ENCODE measurements around the gene CSNK1E.
A peak's percentile ranks its signal among the peaks of the same experiment; 100 is the strongest.

The CSNK1E gene

DNA sequence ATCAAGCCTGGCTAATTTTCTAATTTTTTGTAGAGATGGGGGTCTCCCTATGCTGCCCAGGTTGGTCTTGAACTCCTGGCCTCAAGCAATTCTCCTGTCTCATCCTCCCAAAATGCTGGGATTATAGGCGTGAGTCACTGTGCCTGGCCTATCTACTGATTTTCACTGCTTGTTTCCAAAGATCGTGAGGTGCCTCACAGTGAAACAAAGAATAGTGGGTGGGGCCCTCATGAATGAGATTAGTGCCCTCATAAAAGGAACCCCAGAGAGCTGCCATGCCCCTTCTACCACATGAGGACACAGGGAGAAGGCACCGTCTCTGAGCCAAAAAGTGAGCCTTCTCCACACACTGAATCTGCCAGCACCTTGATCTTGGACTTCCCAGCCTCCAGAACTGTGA, 67.9 kb downstream of the CSNK1E start:
- DNase-seq (ENCODE audit: low spot score) = no peak

DNA sequence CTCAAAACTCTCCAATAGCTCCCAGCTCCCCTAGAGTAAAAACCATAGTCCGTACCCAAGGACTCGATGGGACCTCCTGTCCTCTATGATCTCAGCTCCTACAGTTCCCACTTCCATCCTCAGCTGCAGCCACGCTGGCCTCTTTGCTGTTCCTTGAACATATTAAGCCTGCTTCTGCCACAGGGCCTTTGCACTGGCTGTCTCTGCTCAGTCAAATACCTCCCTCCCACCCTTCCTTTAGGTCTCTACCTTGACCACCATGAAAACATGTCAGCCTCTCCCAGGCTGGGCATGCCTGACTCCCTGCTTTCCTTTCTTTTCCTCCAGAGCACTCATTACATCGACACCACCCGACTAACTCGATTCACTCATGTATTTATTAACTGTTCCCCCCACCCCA, 69.0 kb downstream of the CSNK1E start:
- no peak for DNase-seq (ENCODE audit: low spot score)

DNA sequence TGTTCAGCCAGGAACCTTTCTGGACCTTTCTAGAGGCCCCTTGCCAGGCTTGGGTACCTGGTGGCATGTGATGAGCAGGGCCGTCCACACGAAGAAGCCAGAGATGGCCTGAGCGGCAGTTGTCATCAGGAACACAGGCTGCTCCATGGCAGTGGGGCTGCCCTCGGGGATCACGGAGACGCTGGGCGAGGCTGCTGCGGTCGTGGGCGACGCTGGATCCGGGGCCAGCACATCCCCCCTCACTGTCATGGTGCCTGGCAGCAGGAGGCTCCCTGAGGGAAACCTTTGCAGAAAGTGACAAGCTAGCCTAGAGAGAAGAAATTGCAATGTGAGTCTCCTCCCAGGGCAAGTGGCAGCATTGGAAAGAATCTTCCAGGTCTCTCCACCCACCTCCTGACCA, 69.5 kb downstream of the CSNK1E start:
- no peak for DNase-seq (ENCODE audit: low spot score)

DNA sequence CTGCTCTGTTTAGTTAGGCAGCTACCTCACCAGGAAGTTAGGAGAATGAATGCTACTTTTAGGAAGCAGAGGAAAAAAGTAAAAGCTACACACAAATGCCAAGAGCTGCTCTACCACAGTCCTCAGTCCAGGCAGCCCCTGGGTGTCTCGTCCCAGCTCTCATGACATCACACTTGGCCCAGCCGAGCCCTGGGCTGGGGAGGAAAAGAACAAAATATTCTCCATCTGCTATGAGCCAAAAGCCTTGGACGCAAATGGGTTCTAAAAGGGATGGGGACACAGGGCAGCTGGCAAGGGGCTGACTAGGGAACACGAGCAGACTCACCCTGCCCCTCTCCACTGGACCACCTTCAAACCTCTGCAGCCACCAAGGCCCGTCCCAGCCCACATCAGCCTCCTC, 70.5 kb downstream of the CSNK1E start:
- DNase-seq (ENCODE audit: low spot score) = no peak

DNA sequence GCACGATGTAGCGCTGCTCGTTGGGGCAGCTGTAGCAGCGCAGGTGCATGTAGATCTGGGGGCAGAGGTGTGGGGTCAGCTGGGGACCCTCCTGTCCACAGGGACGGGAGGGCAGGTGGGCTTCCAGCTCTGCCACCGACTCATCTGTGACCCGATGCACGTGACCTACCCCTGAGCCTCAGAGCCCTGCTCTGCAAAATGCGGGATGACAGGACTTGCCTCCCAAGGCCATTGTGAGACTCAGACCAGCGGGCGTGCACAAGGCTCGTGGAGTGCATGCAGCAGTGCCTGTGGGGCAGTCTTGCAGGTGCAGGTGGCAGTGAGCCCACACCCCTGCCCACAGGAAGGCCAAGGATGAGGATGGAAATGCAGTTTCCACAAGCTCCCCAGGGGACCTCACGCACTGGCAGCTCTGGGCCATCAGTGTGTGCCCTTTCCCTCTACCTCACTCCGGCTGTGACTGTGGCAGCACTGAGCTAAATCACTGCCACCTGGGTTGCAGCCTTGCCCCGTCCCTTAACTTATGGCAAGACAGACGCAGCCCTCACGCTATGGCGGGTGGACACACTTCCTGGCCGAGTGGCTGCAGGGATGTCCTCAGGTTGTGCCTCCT, 71.1 kb downstream of the CSNK1E start:
- no peak for DNase-seq (ENCODE audit: low spot score)

DNA sequence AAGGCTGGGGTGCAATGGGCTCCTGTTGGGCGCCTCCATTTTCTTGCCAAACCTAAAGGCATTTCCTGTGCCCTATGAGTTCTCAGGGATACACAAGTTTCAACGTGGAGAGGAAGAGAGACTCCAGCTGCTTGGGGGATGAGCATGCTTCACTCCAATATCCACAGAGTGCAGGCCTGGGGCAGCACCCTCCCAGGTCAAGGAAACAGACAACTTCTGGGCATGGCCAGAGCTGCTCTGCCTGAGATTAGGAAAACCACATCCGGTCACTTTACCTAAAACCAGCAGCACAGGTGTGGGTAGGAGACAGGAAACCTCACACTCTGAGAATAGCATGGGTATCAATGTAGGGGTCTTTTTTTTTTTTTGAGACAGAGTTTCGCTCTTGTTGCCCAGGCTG, 73.1 kb downstream of the CSNK1E start:
- DNase-seq (ENCODE audit: low spot score) = no peak

DNA sequence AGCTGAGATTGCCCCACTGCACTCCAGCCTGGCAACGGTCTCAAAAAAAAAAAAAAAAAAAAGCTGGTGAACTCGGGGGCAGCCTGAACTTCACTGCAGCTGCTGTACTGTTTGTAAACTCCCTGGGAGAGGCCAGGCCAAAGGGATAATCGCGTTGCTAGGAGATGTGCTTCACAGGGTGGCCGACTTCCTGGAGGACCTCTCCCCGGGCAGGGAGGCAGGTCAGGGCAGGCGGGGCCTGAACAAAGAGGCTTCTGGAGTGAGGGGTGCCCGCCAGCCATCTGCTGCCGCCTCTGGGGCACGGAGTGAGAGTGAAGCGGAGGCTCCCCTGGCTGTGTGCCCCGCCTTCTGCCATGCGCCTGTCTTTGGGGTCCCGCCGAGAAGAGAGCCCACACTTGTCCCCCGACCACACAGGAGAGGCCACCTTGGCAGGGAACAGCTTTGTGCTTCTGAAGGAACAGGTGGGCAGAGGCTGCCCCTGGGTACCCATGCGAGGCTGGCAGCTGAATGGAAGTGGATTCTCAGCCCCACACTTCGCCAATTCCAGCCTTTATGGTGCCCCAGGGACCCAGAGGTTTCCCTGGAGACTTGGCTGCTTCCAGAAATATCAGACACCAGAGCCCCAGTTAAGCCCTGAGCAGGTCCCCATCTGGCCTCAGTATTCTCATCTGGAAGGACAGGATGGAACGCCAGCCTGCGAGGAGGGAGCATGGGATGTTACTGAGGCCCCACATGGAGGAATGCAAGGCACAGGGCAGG, 74.0 kb downstream of the CSNK1E start:
- peak; percentile 56 for DNase-seq (ENCODE audit: low spot score)

DNA sequence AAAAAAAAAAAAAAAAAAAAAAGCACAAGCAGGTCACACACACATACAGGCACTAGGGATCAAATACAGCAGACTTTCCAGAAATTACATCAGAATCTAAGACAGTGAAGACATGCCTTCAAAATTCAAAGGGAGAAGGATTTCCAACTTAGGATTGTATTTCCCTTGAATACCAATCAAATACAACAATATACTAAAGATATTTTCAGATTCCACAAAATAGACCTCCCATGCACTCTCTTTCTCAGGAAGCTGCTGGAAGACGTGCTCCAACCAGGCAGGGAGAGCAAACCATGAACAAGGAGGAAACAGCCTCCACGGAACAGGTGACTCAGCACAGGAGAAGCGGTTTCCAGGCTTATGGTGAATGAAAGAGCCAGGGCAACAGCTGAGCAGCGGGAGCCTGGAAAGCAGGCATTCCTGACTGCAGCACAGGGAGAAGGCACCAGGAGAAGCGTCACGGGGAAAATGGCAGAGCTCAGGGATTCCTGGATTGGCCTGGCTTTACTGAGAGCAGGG, 76.4 kb downstream of the CSNK1E start:
- peak; percentile 54 for DNase-seq (ENCODE audit: low spot score)

All from AG08396 (cell line).